HepG2 (cell line): ENCODE data around the gene KIAA0930. TPM values are rescaled to one million over a fixed set of nuclear protein-coding genes. Genes with fewer than 3 reads are reported as not detected.

ENCODE experiments used
- ATAC-seq: fragments of 200-7000 bp; cut with Tn5 transposase; 3 replicates; pipeline ENCODE4 v1.9.1; 2020; ENCODE audit warnings: mild to moderate bottlenecking, moderate library complexity
- BruUV-seq: library from RNA; stranded (reverse); fragments of 400-500 nt; replicated peaks from 2 replicates; lab custom pipeline; 2021; lab: Mats Ljungman, UMichigan
- CTCF ChIA-PET: fragments of 300-600 bp; formaldehyde crosslinking; extraction: SDS; loops from one replicate; lab custom pipeline; 2021; ENCODE audit warnings: low total read pairs, inconsistent platforms, low intra/inter-chr PET ratio; lab: Yijun Ruan, JAX
- POLR2A ChIA-PET: fragments of 350-600 bp; sonication (Branson Sonifier 250); formaldehyde crosslinking; loops from one replicate; lab custom pipeline; 2020; ENCODE audit warnings: antibody characterized with exemption, inconsistent platforms; lab: Yijun Ruan, JAX
- DNase-seq: peaks from one replicate; pipeline ENCODE4 v3.0.0-alpha.2; 2015; ENCODE audit warnings: low spot score
- FAIRE-seq: peaks from 3 replicates; lab custom pipeline; 2011; peaks lifted over from hg19 to GRCh38; lab: Jason Lieb, UNC
- H2AFZ ChIP-seq: one replicate; pipeline ENCODE4 v1.6.1; 2011; ENCODE audit warnings: low read length, inconsistent platforms
- H3K27ac ChIP-seq: fragments of 300-600 bp; 3 replicates; pipeline ENCODE4 v1.8.0; 2011; ENCODE audit warnings: mixed run types, mild to moderate bottlenecking, mixed read lengths, low read length, inconsistent platforms; ENCODE audit not compliant: insufficient read depth; ENCODE audit errors: extremely low read length
- H3K27me3 ChIP-seq, 2 experiments: fragments of 200-600 bp in 1 of 2; 2 replicates in 1 of 2; 3 replicates in 1 of 2; pipeline versions ENCODE4 v1.6.0 to v1.8.0; 2011; ENCODE audit warnings: low read length in 2 of 2, mild to moderate bottlenecking in 2 of 2, moderate library complexity in 2 of 2, inconsistent platforms in 1 of 2; ENCODE audit not compliant: insufficient read depth in 2 of 2, control insufficient read depth in 1 of 2
- H3K36me3 ChIP-seq, 2 experiments: fragments of 200-600 bp in 1 of 2; replicated peaks in 1 of 2; 2 replicates in 1 of 2; 3 replicates in 1 of 2; pipeline versions ENCODE4 v1.5.1 to v1.8.0; 2011; ENCODE audit warnings: low read length in 2 of 2, inconsistent platforms in 1 of 2; ENCODE audit not compliant: insufficient read depth in 2 of 2, control insufficient read depth in 1 of 2
- H3K4me1 ChIP-seq: 2 replicates; pipeline ENCODE4 v1.5.1; 2012; ENCODE audit warnings: low read length, inconsistent platforms; ENCODE audit not compliant: insufficient read depth
- H3K4me2 ChIP-seq: 2 replicates; pipeline ENCODE4 v1.6.0; 2011; ENCODE audit warnings: low read depth, low read length, inconsistent platforms
- H3K4me3 ChIP-seq, 3 experiments: fragments of 200-600 bp in 1 of 3; sonication (generic), shearing (Covaris generic) in 1 of 3; replicated peaks in 1 of 3; 2 replicates each; pipeline ENCODE4 v1.5.1; 2011 to 2016; ENCODE audit warnings: low read length in 3 of 3, inconsistent platforms in 2 of 3, low read depth in 2 of 3, mild to moderate bottlenecking in 2 of 3, control low read depth in 1 of 3, mixed read lengths in 1 of 3; ENCODE audit not compliant: insufficient read depth in 1 of 3
- H3K79me2 ChIP-seq: one replicate; pipeline ENCODE4 v1.6.1; 2011; ENCODE audit warnings: low read length, inconsistent platforms; ENCODE audit not compliant: insufficient read depth
- H3K9ac ChIP-seq: 2 replicates; pipeline ENCODE4 v1.6.0; 2011; ENCODE audit warnings: mild to moderate bottlenecking, low read depth, low read length, inconsistent platforms; ENCODE audit not compliant: insufficient read depth
- H3K9me3 ChIP-seq: 2 replicates; pipeline ENCODE4 v1.5.1; 2012; ENCODE audit warnings: mild to moderate bottlenecking, low read length
- H4K20me1 ChIP-seq: 2 replicates; pipeline ENCODE4 v1.6.0; 2011; ENCODE audit warnings: inconsistent platforms, mild to moderate bottlenecking, low read length, moderate library complexity; ENCODE audit not compliant: insufficient read depth
- AHR ChIP-seq: IDR thresholded peaks from 2 replicates; pipeline ENCODE4 v1.6.1; 2018; ENCODE audit warnings: missing genetic modification reagents, missing compliant biosample characterization
- ATF7 ChIP-seq, 2 experiments: fragments of 450-650 bp in 1 of 2; sonication (generic) in 1 of 2; formaldehyde crosslinking in 1 of 2; IDR thresholded peaks; 2 replicates each; pipeline versions ENCODE4 v1.4.0 to v1.6.1; 2016 to 2020; ENCODE audit warnings: antibody characterized with exemption in 1 of 2, mild to moderate bottlenecking in 1 of 2, missing genetic modification reagents in 1 of 2
- BCL3 ChIP-seq: sonication (generic); formaldehyde crosslinking; IDR thresholded peaks from 2 replicates; pipeline ENCODE4 v1.5.1; 2020; ENCODE audit warnings: mild to moderate bottlenecking, missing genetic modification reagents, moderate library complexity
- FOSL1 ChIP-seq: sonication (generic); formaldehyde crosslinking; IDR thresholded peaks from 2 replicates; pipeline ENCODE4 v1.9.0; 2021; ENCODE audit warnings: missing genetic modification reagents, borderline replicate concordance
- HNF4G ChIP-seq, 2 experiments: sonication (generic) in 1 of 2; formaldehyde crosslinking in 1 of 2; IDR thresholded peaks; 2 replicates each; pipeline versions ENCODE4 v1.4.0 to v1.6.1; 2011 to 2020; ENCODE audit warnings: borderline replicate concordance in 2 of 2, low read depth in 2 of 2, mild to moderate bottlenecking in 2 of 2, low read length in 1 of 2, missing genetic modification reagents in 1 of 2, moderate library complexity in 1 of 2
- HOXA5 ChIP-seq: sonication (generic); formaldehyde crosslinking; IDR thresholded peaks from 2 replicates; pipeline ENCODE4 v1.4.0; 2020; ENCODE audit warnings: missing genetic modification reagents
- IRF2 ChIP-seq: IDR thresholded peaks from 2 replicates; pipeline ENCODE4 v1.6.1; 2018; ENCODE audit warnings: missing genetic modification reagents, missing compliant biosample characterization
- NCOA5 ChIP-seq: sonication (generic); formaldehyde crosslinking; IDR thresholded peaks from 2 replicates; pipeline ENCODE4 v1.4.0; 2020; ENCODE audit warnings: missing genetic modification reagents
- NR2C2 ChIP-seq: sonication (generic); formaldehyde crosslinking; IDR thresholded peaks from 2 replicates; pipeline ENCODE4 v1.4.0; 2020; ENCODE audit warnings: missing genetic modification reagents, mild to moderate bottlenecking, moderate library complexity, borderline replicate concordance
- PHF8 ChIP-seq: sonication (generic); formaldehyde crosslinking; IDR thresholded peaks from 2 replicates; pipeline ENCODE4 v1.5.0; 2020; ENCODE audit warnings: missing genetic modification reagents
- PPARG ChIP-seq: conservative IDR thresholded peaks from 2 replicates; pipeline ENCODE4 v1.6.1; 2016; ENCODE audit warnings: missing biosample characterization, missing genetic modification reagents
- PRDM15 ChIP-seq: sonication (generic); formaldehyde crosslinking; IDR thresholded peaks from 2 replicates; pipeline ENCODE4 v1.4.0; 2020; ENCODE audit warnings: missing genetic modification reagents
- ZBTB38 ChIP-seq: sonication (generic); formaldehyde crosslinking; IDR thresholded peaks from 2 replicates; pipeline ENCODE4 v1.5.1; 2020; ENCODE audit warnings: mild to moderate bottlenecking, missing genetic modification reagents
- ZKSCAN5 ChIP-seq: sonication (generic); formaldehyde crosslinking; IDR thresholded peaks from 2 replicates; pipeline ENCODE4 v1.5.1; 2020; ENCODE audit warnings: mild to moderate bottlenecking, missing genetic modification reagents
- ZNF143 ChIP-seq: sonication (generic); formaldehyde crosslinking; IDR thresholded peaks from 2 replicates; pipeline ENCODE4 v1.4.0; 2020; ENCODE audit warnings: missing genetic modification reagents
- ZNF251 ChIP-seq: sonication (generic); formaldehyde crosslinking; IDR thresholded peaks from 2 replicates; pipeline ENCODE4 v1.9.0; 2021; ENCODE audit warnings: mild to moderate bottlenecking, missing genetic modification reagents
- ZNF292 ChIP-seq: sonication (generic); formaldehyde crosslinking; IDR thresholded peaks from 2 replicates; pipeline ENCODE4 v1.8.1; 2022; ENCODE audit warnings: mild to moderate bottlenecking, low read depth, missing genetic modification reagents, borderline replicate concordance
- ZNF550 ChIP-seq: sonication (generic); formaldehyde crosslinking; IDR thresholded peaks from 2 replicates; pipeline ENCODE4 v1.4.0; 2020; ENCODE audit warnings: mild to moderate bottlenecking, missing genetic modification reagents, borderline replicate concordance
- ZNF563 ChIP-seq: sonication (generic); formaldehyde crosslinking; IDR thresholded peaks from 2 replicates; pipeline ENCODE4 v1.8.0; 2022; ENCODE audit warnings: mild to moderate bottlenecking, moderate library complexity, missing genetic modification reagents
- WGBS: methylation state at CpG from one replicate; pipeline ENCODE4 v1.1.6; 2017; ENCODE audit warnings: low lambda C conversion rate; 5-methylcytosine and 5-hydroxymethylcytosine counted together
- in situ Hi-C: cut with HindIII; loops from 2 replicates; pipeline ENCODE4 v1.10.0; 2017; ENCODE audit warnings: low pct_unique_long_range_greater_than_20kb; ENCODE audit not compliant: extremely low pct_ligation_motif_present
- intact Hi-C: fragments of 100-400 bp; cut with micrococcal nuclease; formaldehyde crosslinking; loops from one replicate; pipeline ENCODE4 v1.10.0; 2022; ENCODE audit not compliant: unreplicated experiment
- polyA plus RNA-seq, 8 experiments: library from polyadenylated mRNA; depleted of rRNA in 3 of 8; stranded (reverse) in 7 of 8; unstranded in 1 of 8; fragments of >200 nt; fragmentation: Illumina TruSeq in 4 of 8; extraction: Trizol in 4 of 8; gene quantifications; 2 replicates each; pipeline versions ENCODE4 v1.2.1 to v1.2.3, GENCODE V29; 2011 to 2016; ENCODE audit warnings: low read depth in 4 of 8, missing spikeins in 1 of 8, mixed read lengths in 1 of 8; ENCODE audit not compliant: insufficient read depth in 1 of 8
- total RNA-seq, 5 experiments: library from RNA; depleted of rRNA; stranded (reverse); fragments of >200 nt; fragmentation: Illumina TruSeq; extraction: Trizol; gene quantifications; 2 replicates each; pipeline ENCODE4 v1.2.3, GENCODE V29; 2016; ENCODE audit warnings: low read depth in 1 of 5

KIAA0930 gene
- total and polyA plus RNA-seq, 2 of the 13 experiments (the other 11 are each of a cell fraction or from before 2014, with no cell fraction given): 27.0 to 38.2 TPM

- TF ChIP-seq HNF4G (IDR thresholded peaks at IDR 0.05; ENCODE audit: borderline replicate concordance, low read depth, low read length): no peak
- no peak for TF ChIP-seq HNF4G (CRISPR knock-in tag; IDR thresholded peaks at IDR 0.05; ENCODE audit: borderline replicate concordance, low read depth)
- no peak for TF ChIP-seq IRF2 (CRISPR knock-in tag)
- TF ChIP-seq ZNF143 (CRISPR knock-in tag): no peak
- TF ChIP-seq ZBTB38 (CRISPR knock-in tag): no peak
- no peak for TF ChIP-seq PPARG (CRISPR knock-in tag)
These were observed 43.6 kb downstream of the KIAA0930 start (continued) for GRCh38 chr22:45196926-45197605.

- ATAC-seq: no peak
- CTCF ChIA-PET: no interaction called here
- no peaks in the 10 kb centered on the region; the same call in 1 of the 2 replicates for H4K20me1 ChIP-seq
- peaks cover 6 to 28% of the 10 kb centered on the region in 2 experiments for H3K36me3 ChIP-seq
- no peaks in the 10 kb centered on the region for H3K9me3 ChIP-seq
- no TSS peak for BruUV-seq
- FAIRE-seq: no peak
- POLR2A ChIA-PET: no interaction called here
- no peak overlapping the region for H3K9ac ChIP-seq
- no peak for DNase-seq
- H3K79me2 ChIP-seq: no peaks in the 10 kb centered on the region
- 98% methylated on average over 13 of the region's 16 CpGs for WGBS
- no peaks in the 10 kb centered on the region for H3K27me3 ChIP-seq
- no peak overlapping the region for H3K4me3 ChIP-seq
- no peak overlapping the region for H3K4me2 ChIP-seq
- intact Hi-C loops: loop anchor here (10.0 kb wide), 1 partner anchor 92 kb away; no protein-coding TSS in a partner anchor
- in situ Hi-C loops: no loop called here
- H2AFZ ChIP-seq: no peak overlapping the region
- peaks cover 14% of the 10 kb centered on the region for H3K4me1 ChIP-seq
- H3K27ac ChIP-seq: no peak overlapping the region
- no peak for TF ChIP-seq NR2C2 (CRISPR knock-in tag)
- TF ChIP-seq PHF8 (CRISPR knock-in tag): no peak
- no peak for TF ChIP-seq ATF7 (IDR thresholded peaks at IDR 0.05)
- TF ChIP-seq ATF7 (CRISPR knock-in tag; IDR thresholded peaks at IDR 0.05): no peak
- no peak for TF ChIP-seq HOXA5 (CRISPR knock-in tag)
- no peak for TF ChIP-seq FOSL1 (CRISPR knock-in tag)
- TF ChIP-seq ZNF251 (CRISPR knock-in tag): no peak
- no peak for TF ChIP-seq BCL3 (CRISPR knock-in tag)
- no peak for TF ChIP-seq ZNF550 (CRISPR knock-in tag)
- TF ChIP-seq ZKSCAN5 (CRISPR knock-in tag): no peak
- no peak for TF ChIP-seq ZNF563 (CRISPR knock-in tag)
- no peak for TF ChIP-seq AHR
- TF ChIP-seq ZBTB38 (CRISPR knock-in tag): no peak
- no peak for TF ChIP-seq NCOA5 (CRISPR knock-in tag)
- TF ChIP-seq PRDM15 (CRISPR knock-in tag): no peak
- TF ChIP-seq ZNF292 (CRISPR knock-in tag): no peak
These were observed 44.4 kb downstream of the KIAA0930 start for GRCh38 chr22:45196308-45196707.
